Activated CD4-positive, CD25-positive, alpha-beta regulatory T cell treated with anti-CD3 and anti-CD28 coated beads, Interleukin-2, amount 50 U/mL, for 24 hours (primary cell): ENCODE data around the gene MORN3.
"Not testable (repeated sequence)": the region's sequence is repeated elsewhere in the genome, so short reads cannot be mapped to it uniquely, and the experiment has no call there.

ENCODE experiments used
- ATAC-seq, 2 donors: fragments of 150-1000 bp; cut with Tn5 transposase; one replicate each; pipeline ENCODE4 v1.10.0; 2021; ENCODE audit warnings: mild to moderate bottlenecking in 1 of 2, moderate library complexity in 1 of 2

Gene MORN3

DNA sequence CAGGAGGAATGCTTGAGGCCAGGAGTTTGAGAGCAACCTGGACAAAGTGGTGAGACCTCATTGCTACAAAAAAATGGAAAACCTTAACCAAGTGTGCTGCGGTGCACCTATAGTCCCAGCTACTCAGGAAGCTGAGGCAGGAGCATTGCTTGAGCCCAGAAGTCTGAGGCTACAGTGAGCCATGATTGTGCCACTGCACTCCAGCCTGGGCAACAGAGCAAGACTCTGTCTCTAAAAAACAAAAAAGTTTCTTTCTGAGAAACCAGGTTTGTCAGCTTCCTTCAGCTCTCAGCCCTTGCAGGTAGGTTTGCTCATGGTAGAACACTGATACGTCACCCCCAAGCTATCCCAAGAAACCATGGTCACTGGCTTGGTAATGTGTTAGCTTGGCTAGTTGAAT is 20.0 kb upstream of the MORN3 start:
- ATAC-seq, result no peak

DNA sequence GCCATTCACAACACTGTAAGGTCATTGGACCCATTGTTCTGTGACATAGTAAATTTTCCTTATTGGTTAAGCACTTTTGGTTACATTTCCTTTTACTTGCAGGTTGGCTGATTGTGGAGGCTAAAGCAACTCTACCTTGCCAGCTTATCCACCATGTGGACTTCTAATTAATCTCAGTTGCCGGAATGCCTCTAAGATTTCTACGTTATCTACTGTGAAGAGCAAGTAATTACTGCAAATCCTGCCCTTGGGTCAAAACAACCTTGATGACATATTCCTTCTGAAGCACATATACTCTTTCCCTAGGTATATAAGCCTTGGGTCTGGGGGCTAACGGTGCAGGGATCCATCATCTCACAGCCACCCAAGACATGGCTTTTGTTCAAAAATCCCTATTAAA is 19.5 kb upstream of the MORN3 start:
- no peak for ATAC-seq

DNA sequence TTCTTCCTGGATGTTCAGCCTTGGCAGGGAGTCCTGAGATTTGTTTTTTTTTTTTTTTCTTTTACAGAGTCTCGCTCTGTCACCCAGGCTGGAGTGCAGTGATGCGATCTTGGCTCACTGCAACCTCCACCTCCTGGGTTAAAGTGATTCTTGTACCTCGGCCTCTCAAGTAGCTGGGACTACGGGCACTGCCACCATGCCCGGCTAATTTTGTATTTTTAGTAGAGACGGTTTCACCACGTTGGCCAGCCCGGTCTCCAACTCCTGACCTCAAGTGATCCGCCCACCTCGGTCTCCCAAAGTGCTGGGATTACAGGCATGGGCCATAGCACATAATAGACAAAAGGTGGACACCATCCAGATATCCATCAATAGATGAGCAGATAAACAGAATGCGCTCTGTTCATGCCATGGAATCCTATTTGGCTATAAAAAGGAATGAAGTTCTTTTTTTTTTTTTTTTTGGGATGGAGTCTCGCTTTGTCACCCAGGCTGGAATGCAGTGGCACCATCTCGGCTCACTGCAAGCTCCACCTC is 10.3 kb upstream of the MORN3 start:
- not testable (repeated sequence) for ATAC-seq

DNA sequence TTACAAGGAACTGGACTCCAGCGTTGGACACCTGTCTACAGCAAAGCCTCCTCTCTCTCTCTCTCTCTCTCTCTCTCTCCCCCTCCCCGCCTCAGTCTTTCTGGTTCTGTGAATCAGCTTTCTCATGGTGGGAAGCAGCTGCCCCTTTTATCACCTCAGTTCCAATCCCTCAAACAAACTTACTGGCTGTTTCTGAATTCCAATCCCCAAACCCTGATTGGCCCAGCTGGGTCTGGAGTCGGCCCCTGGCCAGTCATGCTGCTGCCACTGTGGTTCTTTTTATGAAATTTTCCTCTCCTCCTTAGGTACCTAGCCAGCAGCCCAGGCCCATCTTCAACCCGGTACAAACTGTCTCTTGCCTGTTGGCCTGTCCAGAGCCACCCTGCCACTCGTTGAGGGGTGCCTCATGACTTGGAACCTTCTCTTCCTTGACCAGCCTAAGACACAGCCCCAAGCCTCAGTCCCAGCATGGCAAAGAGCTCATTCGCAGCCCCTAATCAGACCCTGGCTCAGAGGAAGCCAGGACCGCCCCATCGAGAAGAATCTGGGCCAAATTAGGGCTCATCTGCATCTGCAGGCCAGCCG is 9.4 kb upstream of the MORN3 start:
- no peak for ATAC-seq

DNA sequence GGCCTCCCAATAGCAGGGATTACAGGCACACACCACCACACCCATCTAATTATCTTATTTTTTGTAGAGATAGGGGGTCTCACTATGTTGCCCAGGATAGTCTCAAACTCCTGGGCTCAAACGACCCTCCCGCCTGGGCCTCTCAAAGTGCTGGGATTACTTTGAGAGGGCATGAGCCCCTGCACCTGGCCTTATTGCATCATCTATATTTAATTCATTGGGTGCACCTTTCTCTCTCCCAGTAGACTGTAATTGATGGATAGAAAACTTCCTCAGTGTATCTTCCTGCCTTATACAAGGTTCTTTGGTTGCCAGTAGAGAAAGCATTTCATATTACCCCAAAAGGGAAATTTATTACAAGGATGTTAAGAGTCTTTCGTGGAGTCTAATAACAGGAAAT is 8.9 kb upstream of the MORN3 start:
- no peak for ATAC-seq

DNA sequence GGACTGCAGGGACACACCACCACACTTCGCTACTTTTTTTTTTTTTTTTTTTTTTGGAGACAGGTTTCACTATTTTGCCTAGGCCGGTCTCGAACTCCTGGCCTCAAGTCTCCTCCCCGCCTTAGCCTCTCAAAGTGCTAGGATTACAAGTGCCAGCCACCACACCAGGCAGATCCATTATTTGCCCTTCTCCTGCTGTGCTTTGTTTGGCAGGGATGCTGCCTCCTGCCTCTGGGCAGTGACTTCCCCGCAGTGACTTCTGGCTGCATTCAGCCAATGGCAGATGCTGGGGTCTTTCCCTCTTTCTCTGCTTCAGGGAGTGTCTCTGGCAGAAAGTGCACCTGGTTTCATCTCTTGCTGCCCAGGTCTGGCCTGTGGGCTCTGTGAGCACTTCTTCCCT is 6.7 kb upstream of the MORN3 start:
- no peak for ATAC-seq

DNA sequence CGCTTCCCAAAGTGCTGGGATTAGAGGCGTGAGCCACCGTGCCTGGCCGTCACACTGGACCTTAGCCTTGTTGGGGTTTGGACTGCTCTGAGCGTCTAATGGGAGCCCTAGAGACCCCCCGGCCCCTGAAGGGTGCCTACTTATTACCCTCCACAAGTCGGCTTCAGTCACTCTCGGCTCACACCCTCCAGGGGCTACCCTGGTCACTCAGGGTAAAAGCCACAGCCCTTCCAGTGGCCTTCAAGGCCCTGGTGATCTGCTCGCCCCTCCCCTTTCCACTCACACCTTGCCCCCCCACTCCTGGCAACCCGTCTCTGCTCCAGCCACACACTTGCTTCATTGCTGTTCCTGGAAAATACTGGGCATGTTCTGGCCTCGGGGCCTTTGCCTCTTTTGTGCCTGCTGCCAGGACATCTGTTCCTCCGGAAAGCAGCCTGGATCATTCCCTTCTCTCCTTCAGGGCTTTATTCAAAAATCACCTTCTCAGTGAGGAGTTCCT is 3.6 kb upstream of the MORN3 start:
- no peak for ATAC-seq

DNA sequence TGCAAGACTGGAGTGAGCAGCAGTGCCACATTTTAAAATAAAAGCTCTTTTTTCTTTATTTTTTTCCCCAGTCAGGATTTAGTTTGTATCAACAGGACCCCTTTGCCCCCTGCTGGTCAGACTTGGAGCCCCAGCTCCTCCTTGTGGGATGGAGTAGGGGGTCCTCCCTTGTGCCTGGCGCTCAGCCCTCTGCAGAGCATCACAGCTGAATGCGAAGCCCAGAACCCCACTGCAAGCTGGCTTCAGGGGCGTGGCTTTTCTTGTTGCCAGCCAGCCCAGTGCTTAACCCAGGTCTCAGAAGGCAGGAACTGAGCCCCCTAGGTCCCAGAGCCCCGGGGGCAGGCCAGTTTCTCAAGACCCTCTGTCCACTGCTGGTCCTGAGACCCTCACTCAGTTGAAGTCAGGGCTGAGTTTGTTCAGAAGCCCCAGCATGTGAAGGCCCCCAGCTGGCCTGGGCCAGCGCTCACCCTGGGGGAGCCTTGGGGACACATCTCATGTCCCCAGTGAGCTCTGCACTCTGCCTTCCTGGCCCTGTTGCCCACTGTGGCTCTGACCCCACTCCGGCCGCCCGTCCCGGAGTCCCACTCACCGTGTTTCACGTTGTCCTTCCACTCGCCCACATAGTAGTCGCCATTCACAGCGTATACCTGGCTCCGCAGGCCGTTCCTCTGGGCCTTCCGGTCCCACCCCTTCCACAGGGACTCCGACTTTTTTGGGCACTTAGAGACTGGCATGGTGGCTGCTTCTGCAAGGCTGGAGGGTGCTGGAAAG is 519 bp downstream of the MORN3 start:
- no peak for ATAC-seq

DNA sequence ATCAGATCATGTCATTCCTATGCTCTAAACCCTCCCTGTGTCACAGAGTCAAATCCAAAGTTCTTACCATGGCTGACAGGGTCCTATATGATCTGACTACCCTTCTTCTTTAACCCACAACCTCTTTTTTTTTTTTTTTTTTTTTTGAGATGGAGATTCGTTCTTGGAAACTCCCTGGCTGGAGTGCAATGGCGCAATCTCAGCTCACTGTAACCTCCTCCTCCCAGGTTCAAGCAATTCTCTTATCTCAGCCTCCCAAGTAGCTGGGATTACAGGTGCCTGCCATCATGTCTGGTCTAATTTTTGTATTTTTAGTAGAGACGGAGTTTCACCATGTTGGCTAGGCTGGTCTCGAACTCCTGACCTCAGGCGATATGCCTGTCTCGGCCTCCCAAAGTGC is 2.6 kb downstream of the MORN3 start:
- not testable (repeated sequence) for ATAC-seq

DNA sequence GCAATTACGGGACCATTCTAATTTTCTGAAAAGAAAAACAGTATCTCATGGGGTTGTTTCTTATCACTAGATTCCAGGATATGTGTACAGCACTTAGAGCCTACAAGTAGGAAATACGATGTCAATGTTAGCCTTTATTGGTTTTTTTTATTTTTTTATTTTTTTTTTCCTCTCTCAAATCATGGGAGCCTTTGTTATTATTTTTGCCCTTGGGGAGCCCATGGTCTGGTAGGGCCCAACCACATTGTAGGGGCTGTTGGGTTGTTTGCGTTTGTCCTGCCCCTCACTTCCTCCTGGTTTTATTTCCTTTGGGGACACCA is 5.9 kb downstream of the MORN3 start:
- ATAC-seq, result no peak

DNA sequence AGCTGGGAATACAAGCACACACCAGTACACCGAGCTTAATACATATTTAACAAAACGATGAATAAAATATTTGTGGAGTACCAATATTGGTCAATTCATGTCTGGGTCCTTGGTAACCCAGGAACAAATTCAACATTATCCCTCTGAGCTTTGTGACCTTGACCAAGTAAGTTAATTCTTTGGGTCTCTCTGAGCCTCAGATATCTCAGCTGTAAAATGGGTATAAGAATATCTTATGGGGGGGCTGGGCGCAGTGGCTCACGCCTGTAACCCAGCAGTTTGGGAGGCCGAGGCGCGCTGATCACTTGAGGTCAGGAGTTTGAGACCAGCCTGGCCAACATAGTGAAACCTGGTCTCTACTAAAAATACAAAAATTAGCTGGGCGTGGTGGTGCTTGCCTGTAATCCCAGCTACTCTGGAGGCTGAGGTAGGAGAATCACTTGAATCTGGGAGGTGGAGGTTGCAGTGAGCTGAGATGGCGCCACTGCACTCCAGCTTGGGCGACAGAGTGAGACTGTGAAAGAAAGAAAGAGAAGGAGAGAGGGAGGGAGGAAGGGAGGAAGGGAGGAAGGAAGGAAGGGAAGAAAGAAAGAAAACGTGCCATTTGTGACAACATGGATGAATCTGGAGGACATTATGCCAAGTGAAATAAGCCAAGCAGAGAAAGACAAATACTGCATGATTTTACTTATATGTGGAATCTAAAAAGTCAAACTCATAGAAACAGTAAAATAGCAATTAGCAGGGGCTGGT is 7.9 kb downstream of the MORN3 start:
- not testable (repeated sequence) for ATAC-seq

DNA sequence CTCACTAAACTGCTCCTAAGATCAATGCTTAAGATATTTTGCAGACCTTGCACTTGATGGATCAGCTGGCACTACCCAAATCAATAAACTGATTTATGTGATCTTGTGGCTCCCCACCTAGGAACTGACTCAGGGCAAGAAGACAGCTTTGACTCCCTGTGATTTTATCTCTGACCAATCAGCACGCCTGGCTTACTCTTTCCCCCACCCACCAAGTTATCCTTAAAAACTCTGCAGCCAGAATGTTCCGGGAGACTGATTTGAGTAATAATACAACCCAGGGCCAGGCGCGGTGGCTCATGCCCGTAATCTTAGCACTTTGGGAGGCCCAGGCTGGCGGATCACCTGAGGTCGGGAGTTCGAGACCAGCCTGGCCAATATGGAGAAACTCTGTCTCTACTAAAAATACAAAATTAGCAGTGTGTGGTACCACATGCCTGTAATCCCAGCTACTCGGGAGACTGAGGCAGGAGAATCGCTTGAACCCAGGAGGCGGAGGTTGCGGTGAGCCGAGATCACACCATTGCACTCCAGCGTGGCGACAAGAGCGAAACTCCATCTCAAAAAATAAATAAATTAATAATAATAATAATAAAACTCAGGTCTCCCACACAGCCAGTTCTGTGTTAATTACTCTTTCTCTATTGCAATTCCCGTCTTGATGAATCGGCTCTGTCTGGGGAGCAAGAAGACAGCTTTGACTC is 12.0 kb downstream of the MORN3 start:
- peak; percentile 45 to 54 for ATAC-seq

DNA sequence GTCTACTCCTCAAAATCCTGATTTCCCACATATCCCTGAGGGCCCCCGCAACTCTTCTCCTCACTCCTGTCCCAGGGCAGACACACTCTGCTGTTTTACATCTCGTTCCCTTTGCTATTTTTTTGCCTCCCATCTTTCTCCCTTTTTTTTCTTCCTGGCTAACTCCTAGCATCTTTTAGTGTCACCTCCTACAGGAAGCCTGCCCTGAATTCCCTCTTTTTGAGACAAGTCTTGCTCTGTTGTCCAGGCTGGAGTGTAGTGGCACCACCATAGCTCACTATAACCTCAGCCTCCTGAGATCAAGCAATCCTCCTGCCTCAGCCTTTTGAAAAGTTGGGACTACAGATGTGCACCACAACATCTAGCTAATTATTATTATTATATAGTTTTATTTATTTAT is 13.3 kb downstream of the MORN3 start:
- no peak for ATAC-seq

DNA sequence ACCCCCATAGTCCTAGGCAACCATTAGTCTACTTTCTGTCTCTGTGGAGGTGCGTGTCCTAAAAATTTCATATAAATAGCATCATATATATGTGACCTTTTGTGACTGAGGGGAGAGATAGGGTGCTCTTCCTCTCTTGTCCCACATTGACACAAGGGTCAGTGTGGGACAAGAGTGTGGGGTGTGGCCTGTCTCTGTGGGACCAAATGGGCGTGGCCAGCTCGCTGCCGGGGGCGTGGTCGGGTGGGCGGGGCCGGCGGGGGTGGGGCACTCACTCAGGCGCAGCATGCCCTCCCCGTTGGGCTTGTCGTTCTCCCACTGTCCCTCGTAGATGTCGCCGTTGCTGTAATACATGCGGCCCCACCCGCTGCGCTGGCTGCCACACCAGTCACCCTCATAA is 15.5 kb downstream of the MORN3 start:
- ATAC-seq, result no peak

DNA sequence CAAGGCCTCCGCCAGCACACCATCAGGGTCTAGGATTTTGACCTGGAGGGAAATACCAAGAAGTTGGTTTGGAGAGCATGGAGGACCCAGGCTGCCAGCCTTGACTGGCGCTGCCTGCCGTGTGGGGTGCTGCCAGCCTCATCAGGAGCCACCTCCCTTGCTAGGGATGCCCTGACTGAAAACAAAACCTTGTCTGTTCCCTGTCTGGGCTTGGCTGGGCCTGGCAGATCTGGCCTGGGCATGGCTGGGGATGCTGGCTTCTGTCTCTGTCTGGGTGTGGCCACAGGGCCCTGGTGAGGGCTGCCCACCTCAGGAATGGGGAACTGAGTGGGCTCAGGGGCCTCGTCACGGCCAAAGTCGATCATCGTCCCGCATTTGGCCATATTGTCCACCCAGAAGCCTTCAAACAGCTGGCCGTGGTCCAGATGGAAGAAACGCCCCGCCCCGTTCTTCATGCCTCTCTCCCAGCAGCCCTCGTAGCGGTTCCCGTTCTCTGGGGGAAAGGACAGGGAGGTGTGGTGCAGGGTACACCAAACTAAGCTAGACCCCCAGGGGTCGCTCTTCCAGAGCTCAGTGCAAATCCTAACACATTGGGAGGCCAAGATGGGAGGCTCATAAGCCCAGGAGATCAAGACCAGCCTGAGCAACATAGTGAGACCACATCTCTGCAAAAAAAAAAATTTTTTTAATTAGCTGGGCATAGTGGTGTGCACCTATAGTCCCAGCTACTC is 16.5 kb downstream of the MORN3 start:
- ATAC-seq, result no peak

DNA sequence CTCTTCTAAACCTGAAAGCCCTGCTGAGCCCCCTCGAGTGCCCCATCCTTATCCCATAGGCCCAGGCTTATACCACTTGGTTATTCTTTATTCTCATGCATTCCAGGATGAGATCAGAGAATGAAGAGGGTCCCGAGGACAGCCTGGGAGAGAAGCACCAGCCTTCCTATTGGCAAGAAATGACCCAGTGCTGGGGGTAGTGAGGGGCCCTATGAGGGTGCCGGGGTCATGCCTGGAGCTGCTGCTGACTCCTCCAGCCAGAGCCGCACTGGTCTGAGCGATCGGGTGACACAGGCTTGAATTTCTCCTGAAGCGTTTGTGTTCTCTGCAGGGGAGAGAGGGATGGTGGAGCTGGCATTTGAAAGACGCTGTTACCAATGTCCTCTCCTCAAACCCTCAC is 18.1 kb downstream of the MORN3 start:
- no peak for ATAC-seq

DNA sequence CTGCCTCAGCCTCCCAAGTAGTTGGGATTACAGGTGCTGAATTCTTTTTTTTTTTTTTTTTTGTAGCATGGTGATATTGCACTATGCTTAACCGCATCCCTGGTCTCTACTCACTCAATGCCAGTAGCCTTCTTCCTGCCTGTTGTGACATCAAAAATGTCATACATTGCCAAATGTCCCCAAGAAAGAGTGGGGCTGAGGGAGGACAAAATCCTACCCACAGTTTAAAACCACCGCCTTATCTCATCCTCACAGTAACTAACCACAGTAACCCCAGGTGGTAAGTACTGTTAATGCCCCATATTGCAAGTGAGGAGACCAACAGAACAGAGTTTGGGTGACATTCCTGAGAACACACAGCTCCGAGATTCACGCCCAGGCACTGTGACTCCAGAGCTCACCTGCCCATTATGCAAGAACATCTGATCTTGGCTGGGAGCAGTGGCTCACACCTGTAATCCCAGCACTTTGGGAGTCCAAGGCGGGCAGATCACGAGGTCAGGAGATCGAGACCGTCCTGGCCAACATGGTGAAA is 19.6 kb downstream of the MORN3 start:
- ATAC-seq, result peak in 1 of 2 donors; percentile 30

DNA sequence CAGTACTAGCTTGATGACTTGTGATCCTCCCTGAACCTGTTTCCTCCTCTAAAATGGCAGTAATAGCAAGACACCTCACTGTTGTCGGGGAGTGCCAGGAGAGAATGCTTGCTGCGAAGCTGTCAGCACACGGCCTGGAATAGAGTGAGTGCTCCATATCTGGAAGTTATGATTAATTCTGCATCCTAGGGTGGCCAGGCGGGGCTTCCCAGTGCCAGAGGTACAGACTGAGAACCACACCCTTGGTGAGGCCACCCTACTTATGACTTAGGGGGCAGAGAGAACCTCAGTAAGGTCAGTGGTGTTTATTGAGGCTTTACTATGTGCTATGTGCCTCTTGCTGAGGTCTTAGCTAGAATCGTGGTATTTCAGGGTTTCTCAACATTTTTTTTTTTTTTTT is 20.1 kb downstream of the MORN3 start:
- peak in 1 of 2 donors; percentile 17 for ATAC-seq

DNA sequence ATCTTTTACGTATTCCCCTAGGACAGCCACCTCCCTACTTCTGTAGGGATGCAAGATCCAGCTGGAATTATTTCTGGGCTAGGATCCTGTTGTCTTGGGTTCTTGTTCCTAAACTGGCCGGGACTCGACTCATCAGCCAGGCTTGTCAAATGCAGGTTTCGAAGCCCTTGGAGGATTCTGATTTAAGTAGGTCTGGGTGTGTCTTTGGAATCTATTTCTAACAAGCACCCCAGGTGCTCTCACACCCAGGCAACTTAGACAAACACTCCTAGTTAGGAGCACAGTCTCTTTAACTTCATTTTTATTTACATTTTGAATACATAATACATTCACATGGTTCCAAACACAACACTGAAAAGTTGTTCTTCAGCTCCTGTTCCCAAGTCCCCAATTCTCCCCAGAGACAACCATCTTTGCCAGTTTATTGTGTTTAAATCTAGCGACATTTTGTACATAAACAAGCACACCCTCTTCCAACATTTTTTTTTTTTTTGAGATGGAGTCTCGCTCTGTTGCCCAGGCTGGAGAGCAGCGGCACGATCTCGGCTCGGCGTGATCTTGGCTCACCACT is 20.9 kb downstream of the MORN3 start:
- ATAC-seq, result no peak

DNA sequence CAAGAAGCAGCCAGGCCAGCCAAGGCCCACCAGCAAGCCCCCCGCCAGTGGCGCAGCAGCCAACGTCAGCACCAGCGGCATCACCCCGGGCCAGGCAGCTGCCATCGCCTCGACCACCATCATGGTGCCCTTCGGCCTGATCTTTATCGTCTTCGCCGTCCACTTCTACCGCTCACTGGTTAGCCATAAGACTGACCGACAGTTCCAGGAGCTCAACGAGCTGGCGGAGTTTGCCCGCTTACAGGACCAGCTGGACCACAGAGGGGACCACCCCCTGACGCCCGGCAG is 28.2 kb downstream of the MORN3 start:
- no peak for ATAC-seq

DNA sequence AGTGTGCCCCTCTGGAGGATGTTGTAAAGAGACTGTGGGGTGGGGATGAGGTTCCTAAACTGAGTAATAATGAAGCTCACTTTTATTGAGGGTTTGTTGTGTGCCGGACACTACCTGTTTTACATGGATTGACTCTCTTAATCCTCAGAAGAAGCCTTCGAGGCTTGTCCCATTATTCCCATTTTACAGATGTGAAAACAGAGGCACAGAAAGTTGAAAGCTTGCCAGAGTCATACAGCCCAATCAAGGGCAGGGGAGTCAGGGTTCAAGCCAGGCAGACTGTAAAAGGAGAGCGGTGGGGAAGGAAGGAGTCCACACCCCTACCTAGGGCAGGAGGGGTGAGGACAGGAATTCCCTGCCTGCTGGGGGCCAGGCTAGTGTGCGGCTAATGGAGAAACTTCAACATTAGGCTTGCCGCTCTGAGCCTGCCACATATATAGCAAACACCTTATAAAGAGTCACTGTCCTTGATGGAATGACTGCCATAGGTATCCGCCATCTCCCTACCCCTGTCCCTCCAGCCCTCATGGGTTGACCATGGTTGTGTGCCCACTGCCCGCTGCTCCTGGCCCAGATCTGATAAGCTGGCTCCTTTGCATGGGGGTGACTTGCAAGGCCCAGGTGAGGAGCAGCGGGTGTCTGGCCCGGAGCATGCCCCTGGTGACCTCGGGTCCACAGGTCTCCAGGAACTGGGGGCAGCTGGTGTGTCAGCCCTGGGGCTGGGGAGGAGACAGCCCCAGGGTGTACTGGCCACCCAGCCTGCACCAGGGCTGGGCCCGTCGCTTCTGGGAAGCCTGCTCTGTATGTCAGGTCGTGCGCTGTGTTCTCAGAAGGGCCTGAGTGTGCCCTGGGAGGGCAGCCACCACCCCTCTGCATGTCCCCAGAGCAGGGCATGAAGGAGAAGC is 30.9 kb downstream of the MORN3 start:
- ATAC-seq, result no peak
